ENCODE data around the gene SH3GL1. TPM values are rescaled to one million over a fixed set of nuclear protein-coding genes. Genes with fewer than 3 reads are reported as not detected.

Gene SH3GL1
- total and polyA plus RNA-seq, 10 of the 15 experiments (the other 5 are each of a cell fraction or from before 2014, with no cell fraction given), result 0.93 to 47.4 (median 28.4) TPM

DNA sequence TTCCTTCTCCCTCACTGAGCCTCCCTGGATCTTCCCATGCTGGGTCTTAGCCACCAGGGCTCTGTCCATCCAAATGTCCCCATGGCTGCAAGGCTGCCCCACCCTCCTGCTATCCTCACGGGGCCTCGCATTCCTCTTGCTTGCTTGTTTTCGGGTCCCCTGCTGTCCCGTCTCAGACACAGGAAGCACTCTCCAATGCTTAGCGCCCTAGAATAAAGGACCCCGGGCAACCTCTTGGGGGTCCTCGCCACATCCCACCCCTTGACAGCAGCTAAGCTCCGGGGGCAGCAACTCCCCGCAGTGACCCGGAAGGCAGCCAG lies 23.7 kb downstream of the SH3GL1 start:
- ATAC-seq (no peak), DNase-seq (ENCODE audit: low read depth, low spot score) (no peak), FAIRE-seq (no peak)
- SMC1A ChIA-PET (ENCODE audit: uncharacterized antibody, unreplicated experiment), result interaction anchor here (0.7 to 4.1 kb wide), 5 partner anchors 18 to 234 kb away, joined by 3 to 27 read pairs (median 5); partner anchors contain the start of genes CHAF1A, EBI3 and SH3GL1
- in situ Hi-C loops (cut with MboI) (no loop called here), intact Hi-C loops (cut with micrococcal nuclease; ENCODE audit: unreplicated experiment) (no loop called here)
- peak overlapping the region; percentile 93 for H3K27ac ChIP-seq (ENCODE audit: control insufficient read depth, insufficient read depth)
- no peaks in the 10 kb centered on the region for H3K27me3 ChIP-seq (replicated peaks in 1 of 2; ENCODE audit: control insufficient read depth in 2 of 2, insufficient read depth in 2 of 2, low read length in 1 of 2)
- CTCF ChIA-PET, result interaction anchor here (0.9 to 2.9 kb wide), 11 partner anchors 8 to 55 kb away, joined by 3 to 24 read pairs (median 5); partner anchors contain the start of genes CHAF1A, MPND and SH3GL1
- RAD21 ChIA-PET (ENCODE audit: unreplicated experiment), result interaction anchor here (1.1 to 1.7 kb wide), 3 partner anchors 19 to 26 kb away, joined by 3 to 11 read pairs (median 5); partner anchors contain the start of gene CHAF1A
- 63% methylated on average over 10 of the region's 10 CpGs for WGBS (ENCODE audit: insufficient coverage, insufficient replicate concordance, low lambda C conversion rate, missing lambda C conversion rate)
- H3K4me2 ChIP-seq (ENCODE audit: control insufficient read depth, insufficient read depth), result peak overlapping the region; percentile 93
- no TSS peak for BruUV-seq (replicated peaks)
- POLR2A ChIA-PET, result interaction anchor here (0.5 to 9.4 kb wide), 7 partner anchors 9 to 351 kb away, joined by 3 to 110 read pairs (median 5); partner anchors contain the start of genes EBI3 and SH3GL1
- no peak overlapping the region for H2AFZ ChIP-seq (ENCODE audit: control insufficient read depth, low read depth, low read length)
- no peaks in the 10 kb centered on the region for H3K9me3 ChIP-seq (replicated peaks; ENCODE audit: control insufficient read depth, insufficient read depth, low read length)
- H3K36me3 ChIP-seq (ENCODE audit: control insufficient read depth in 2 of 2, insufficient read depth in 2 of 2, low read length in 1 of 2), result peaks cover 6 to 17% of the 10 kb centered on the region in 2 experiments; a peak in 3 of 4 replicates
- H3K4me3 ChIP-seq, result peak overlapping the region; percentile 52; the same call in 1 of the 2 replicates
- H3K9ac ChIP-seq (ENCODE audit: control insufficient read depth, insufficient read depth, low read length), result peak overlapping the region; percentile 77
- no peaks in the 10 kb centered on the region for H4K20me1 ChIP-seq (ENCODE audit: control insufficient read depth, insufficient read depth)
- H3K79me2 ChIP-seq (ENCODE audit: control insufficient read depth, insufficient read depth, low read length), result peaks cover 93% of the 10 kb centered on the region
- TF ChIP-seq FOS (IDR thresholded peaks at IDR 0.05; ENCODE audit: borderline replicate concordance, extremely low read depth, insufficient read length) (no peak), CHD2 (IDR thresholded peaks at IDR 0.05; ENCODE audit: borderline replicate concordance, low read depth, low read length) (no peak), TAF1 (IDR thresholded peaks at IDR 0.05; ENCODE audit: borderline replicate concordance, low read depth, low read length) (no peak), NFYA (IDR thresholded peaks at IDR 0.05; ENCODE audit: borderline replicate concordance, low read depth, low read length) (no peak), ATF2 (IDR thresholded peaks at IDR 0.05; ENCODE audit: low read length) (no peak), ZNF24 (IDR thresholded peaks at IDR 0.05) (no peak)
- peaks cover 86% of the 10 kb centered on the region for H3K4me1 ChIP-seq (ENCODE audit: control insufficient read depth, insufficient read depth, low read length)
